ENCODE data around the gene PBX1. TPM values are rescaled to one million over a fixed set of nuclear protein-coding genes. Genes with fewer than 3 reads are reported as not detected.

The PBX1 gene
- total RNA-seq, 1 experiment from 2014 or later, result 9.8 TPM

DNA sequence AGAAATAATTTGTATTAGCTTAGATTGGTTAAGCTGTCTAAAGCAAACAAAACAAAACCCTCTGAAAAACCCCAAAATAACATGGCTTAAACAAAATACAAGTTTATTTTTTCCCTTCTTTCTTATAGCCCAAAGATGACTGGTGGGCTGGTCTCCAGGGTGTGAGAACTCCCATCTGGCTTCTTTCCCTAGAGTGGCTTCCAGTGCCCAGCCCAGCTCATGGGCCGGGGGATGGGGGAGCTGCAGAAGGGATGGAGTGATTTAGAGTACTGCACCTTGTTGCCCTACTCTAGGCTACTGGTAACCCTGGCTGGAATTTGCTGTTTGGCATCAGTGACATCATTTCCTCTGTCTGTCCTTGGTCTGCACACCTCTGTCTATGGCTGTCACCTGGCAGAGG lies 223.0 kb downstream of the PBX1 start:
- no peak for DNase-seq
- Histone ChIP-seq H3K9me3 (ENCODE audit: low read length) (no peaks in the 10 kb centered on the region), H3K79me2 (ENCODE audit: low read length) (no peaks in the 10 kb centered on the region), H3K27me3 (ENCODE audit: low read length) (no peaks in the 10 kb centered on the region), H3K4me2 (ENCODE audit: low read length) (no peak overlapping the region), H3K4me1 (ENCODE audit: insufficient read depth, low read length) (peaks cover 1% of the 10 kb centered on the region; the same call in 1 of the 2 replicates), H2AFZ (ENCODE audit: low read length) (no peak overlapping the region), H3K4me3 (ENCODE audit: low read length) (no peak overlapping the region), H3K27ac (ENCODE audit: low read length) (no peak overlapping the region), H4K20me1 (ENCODE audit: low read length) (no peaks in the 10 kb centered on the region), H3K36me3 (ENCODE audit: low read depth, low read length) (no peaks in the 10 kb centered on the region), H3F3A (ENCODE audit: low read length, unreplicated experiment) (no peaks in the 10 kb centered on the region), H3K9me2 (replicated peaks; ENCODE audit: low read length) (no peaks in the 10 kb centered on the region), H3K9ac (ENCODE audit: low read length) (no peak overlapping the region)
- intact Hi-C loops (cut with micrococcal nuclease), result no loop called here
- no peak for ATAC-seq
- POLR2A ChIA-PET (ENCODE audit: unreplicated experiment), result no interaction called here
- CTCF ChIA-PET, result no interaction called here
- TF ChIP-seq EZH2phosphoT487 (IDR thresholded peaks at IDR 0.05; ENCODE audit: borderline replicate concordance, low read length), result no peak
- no peak for TF ChIP-seq EZH2 (IDR thresholded peaks at IDR 0.05; ENCODE audit: low read length, unreplicated experiment)
- no peak for TF ChIP-seq CTCF (conservative IDR thresholded peaks at IDR 0.05; ENCODE audit: low read depth, low read length)
- BruUV-seq (replicated peaks), result no TSS peak

DNA sequence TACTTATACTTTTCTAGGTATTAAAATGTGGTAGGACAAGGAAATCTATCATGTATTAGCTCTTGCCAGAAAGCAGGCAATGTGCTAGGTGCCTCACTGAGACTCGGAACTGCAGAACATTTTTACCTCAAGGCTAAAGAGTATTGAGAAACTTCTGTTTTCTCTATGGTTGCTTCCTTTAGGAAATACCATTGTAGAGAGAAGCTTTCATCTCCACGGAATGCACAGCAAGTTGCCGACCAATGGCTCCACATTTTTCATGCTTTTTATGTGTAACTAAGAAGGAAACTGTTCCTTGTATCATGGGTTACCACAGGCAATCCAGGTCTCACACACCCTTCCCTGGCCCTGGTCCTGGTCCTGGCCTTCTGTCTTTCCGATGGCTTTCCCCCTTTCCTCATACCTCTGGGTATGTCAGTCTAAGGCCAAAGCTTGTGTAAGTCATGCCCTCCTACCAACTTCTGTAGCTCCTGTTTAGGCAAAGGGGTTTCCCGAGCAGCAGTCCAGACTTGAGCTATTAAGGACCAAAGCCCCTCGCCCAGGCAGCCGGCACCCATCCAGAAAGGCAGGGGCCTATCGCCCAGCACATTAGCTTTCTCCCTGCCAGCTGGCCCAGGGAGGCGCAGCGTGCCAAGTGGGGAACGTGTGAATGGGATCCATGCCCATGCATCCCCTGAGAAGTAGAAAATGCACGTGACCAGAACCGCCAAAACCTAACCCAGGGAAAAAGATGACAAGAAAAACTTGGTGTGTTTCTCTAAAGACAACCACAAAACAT lies 225.0 kb downstream of the PBX1 start:
- peaks cover 4% of the 10 kb centered on the region; the same call in 1 of the 2 replicates for H3K4me1 ChIP-seq (ENCODE audit: insufficient read depth, low read length)
- no peaks in the 10 kb centered on the region for H3K36me3 ChIP-seq (ENCODE audit: low read depth, low read length)
- no peak for ATAC-seq
- POLR2A ChIA-PET (ENCODE audit: unreplicated experiment), result no interaction called here
- H3K9ac ChIP-seq (ENCODE audit: low read length), result no peak overlapping the region
- CTCF ChIA-PET, result no interaction called here
- no peak overlapping the region for H2AFZ ChIP-seq (ENCODE audit: low read length)
- no peaks in the 10 kb centered on the region for H3K9me2 ChIP-seq (replicated peaks; ENCODE audit: low read length)
- no peak overlapping the region for H3K4me2 ChIP-seq (ENCODE audit: low read length)
- H3K27ac ChIP-seq (ENCODE audit: low read length), result no peak overlapping the region
- H3K9me3 ChIP-seq (ENCODE audit: low read length), result no peaks in the 10 kb centered on the region
- H3K79me2 ChIP-seq (ENCODE audit: low read length), result no peaks in the 10 kb centered on the region
- H3K27me3 ChIP-seq (ENCODE audit: low read length), result no peaks in the 10 kb centered on the region
- TF ChIP-seq EZH2 (IDR thresholded peaks at IDR 0.05; ENCODE audit: low read length, unreplicated experiment) (no peak), EZH2phosphoT487 (IDR thresholded peaks at IDR 0.05; ENCODE audit: borderline replicate concordance, low read length) (no peak)
- no peak overlapping the region for H3K4me3 ChIP-seq (ENCODE audit: low read length)
- H3F3A ChIP-seq (ENCODE audit: low read length, unreplicated experiment), result no peaks in the 10 kb centered on the region
- no TSS peak for BruUV-seq (replicated peaks)
- H4K20me1 ChIP-seq (ENCODE audit: low read length), result no peaks in the 10 kb centered on the region
- intact Hi-C loops (cut with micrococcal nuclease), result loop anchor here (2.0 kb wide), 1 partner anchor 15 kb away; no protein-coding TSS in a partner anchor
- DNase-seq, result no peak

- TF ChIP-seq EZH2phosphoT487 (IDR thresholded peaks at IDR 0.05; ENCODE audit: borderline replicate concordance, low read length) (no peak), CTCF (conservative IDR thresholded peaks at IDR 0.05; ENCODE audit: low read depth, low read length) (no peak), EZH2 (IDR thresholded peaks at IDR 0.05; ENCODE audit: low read length, unreplicated experiment) (no peak)
- H3K4me1 ChIP-seq (ENCODE audit: insufficient read depth, low read length), result peaks cover 4% of the 10 kb centered on the region; the same call in 1 of the 2 replicates
- H3K4me3 ChIP-seq (ENCODE audit: low read length), result no peak overlapping the region
- H3K27ac ChIP-seq (ENCODE audit: low read length), result no peak overlapping the region
- H3K36me3 ChIP-seq (ENCODE audit: low read depth, low read length), result no peaks in the 10 kb centered on the region
- no peak overlapping the region for H3K9ac ChIP-seq (ENCODE audit: low read length)
- DNase-seq, result no peak
- intact Hi-C loops (cut with micrococcal nuclease), result loop anchor here (2.0 to 5.0 kb wide), 2 partner anchors 16 to 1248 kb away; no protein-coding TSS in a partner anchor
- no peaks in the 10 kb centered on the region for H3K79me2 ChIP-seq (ENCODE audit: low read length)
- ATAC-seq, result no peak
- no peaks in the 10 kb centered on the region for H3F3A ChIP-seq (ENCODE audit: low read length, unreplicated experiment)
- no TSS peak for BruUV-seq (replicated peaks)
- H4K20me1 ChIP-seq (ENCODE audit: low read length), result no peaks in the 10 kb centered on the region
- no peaks in the 10 kb centered on the region for H3K9me2 ChIP-seq (replicated peaks; ENCODE audit: low read length)
- H3K27me3 ChIP-seq (ENCODE audit: low read length), result no peaks in the 10 kb centered on the region
- no peaks in the 10 kb centered on the region for H3K9me3 ChIP-seq (ENCODE audit: low read length)
- ChIA-PET POLR2A (ENCODE audit: unreplicated experiment) (no interaction called here), CTCF (interaction anchor here (0.5 kb wide), 1 partner anchor 13 kb away, joined by 3 read pairs; no protein-coding TSS in a partner anchor)
- H3K4me2 ChIP-seq (ENCODE audit: low read length), result no peak overlapping the region
- no peak overlapping the region for H2AFZ ChIP-seq (ENCODE audit: low read length)
These were observed 226.0 kb downstream of the PBX1 start for GRCh38 chr1:164784960-164785359.
